Left kidney (tissue), 8 donors: ENCODE results near the gene PFN1. TPM values are rescaled to one million over a fixed set of nuclear protein-coding genes. Genes with fewer than 3 reads are reported as not detected.

Source experiments
- DNase-seq: peaks from one replicate; pipeline ENCODE4 v3.0.0-alpha.2; 2013
- long read RNA-seq, 8 donors: transcript quantifications; one replicate each; lab custom pipeline, GENCODE V29; 2026
- polyA plus RNA-seq: library from polyadenylated mRNA; unstranded; fragments of 120-200 nt; gene quantifications from one replicate; pipeline ENCODE4 v1.2.1, GENCODE V29; 2013; ENCODE audit not compliant: insufficient read length

The PFN1 gene
- 323 TPM for polyA plus RNA-seq
- long read RNA-seq, donor 1, transcript PFN1-203 (2 exons, 1,173 nt) = minor isoform, 136 of 766 reads
- long read RNA-seq, donor 1, transcript PFN1-201 (3 exons, 1,291 nt) = major isoform, 586 of 766 reads
- long read RNA-seq, donor 1, partial matches to known transcripts = 16 of 766 reads
- long read RNA-seq, donor 1, other reads (novel, unspliced or antisense) = 28 of 766 reads
- long read RNA-seq, donor 2, transcript PFN1-201 (3 exons, 1,291 nt) = major isoform, 454 of 598 reads
- long read RNA-seq, donor 2, transcript PFN1-203 (2 exons, 1,173 nt) = minor isoform, 70 of 598 reads
- long read RNA-seq, donor 2, partial matches to known transcripts = 65 of 598 reads
- long read RNA-seq, donor 2, other reads (novel, unspliced or antisense) = 9 of 598 reads
- long read RNA-seq, donor 3, transcript PFN1-201 (3 exons, 1,291 nt) = major isoform, 349 of 422 reads
- long read RNA-seq, donor 3, transcript PFN1-203 (2 exons, 1,173 nt) = minor isoform, 55 of 422 reads
- long read RNA-seq, donor 3, partial matches to known transcripts = 8 of 422 reads
- long read RNA-seq, donor 3, other reads (novel, unspliced or antisense) = 10 of 422 reads
- long read RNA-seq, donor 4, transcript PFN1-203 (2 exons, 1,173 nt) = minor isoform, 22 of 89 reads
- long read RNA-seq, donor 4, transcript PFN1-201 (3 exons, 1,291 nt) = major isoform, 67 of 89 reads
- long read RNA-seq, donor 4, partial matches to known transcripts = 0 of 89 reads
- long read RNA-seq, donor 4, other reads (novel, unspliced or antisense) = 0 of 89 reads
- long read RNA-seq, donor 5, transcript PFN1-201 (3 exons, 1,291 nt) = major isoform, 716 of 840 reads
- long read RNA-seq, donor 5, transcript PFN1-203 (2 exons, 1,173 nt) = minor isoform, 102 of 840 reads
- long read RNA-seq, donor 5, partial matches to known transcripts = 7 of 840 reads
- long read RNA-seq, donor 5, other reads (novel, unspliced or antisense) = 15 of 840 reads
- long read RNA-seq, donor 6, transcript PFN1-203 (2 exons, 1,173 nt) = minor isoform, 122 of 761 reads
- long read RNA-seq, donor 6, transcript PFN1-201 (3 exons, 1,291 nt) = major isoform, 609 of 761 reads
- long read RNA-seq, donor 6, partial matches to known transcripts = 12 of 761 reads
- long read RNA-seq, donor 6, other reads (novel, unspliced or antisense) = 18 of 761 reads
- long read RNA-seq, donor 7, transcript PFN1-201 (3 exons, 1,291 nt) = major isoform, 623 of 753 reads
- long read RNA-seq, donor 7, transcript PFN1-203 (2 exons, 1,173 nt) = minor isoform, 96 of 753 reads
- long read RNA-seq, donor 7, partial matches to known transcripts = 12 of 753 reads
- long read RNA-seq, donor 7, other reads (novel, unspliced or antisense) = 22 of 753 reads
- long read RNA-seq, donor 8, transcript PFN1-201 (3 exons, 1,291 nt) = major isoform, 198 of 250 reads
- long read RNA-seq, donor 8, transcript PFN1-203 (2 exons, 1,173 nt) = minor isoform, 28 of 250 reads
- long read RNA-seq, donor 8, partial matches to known transcripts = 18 of 250 reads
- long read RNA-seq, donor 8, other reads (novel, unspliced or antisense) = 6 of 250 reads

GRCh38 chr17:4948166-4948930 lies at the start of gene PFN1:
Gene PFN1, minus strand, starts transcription at chr17:4948530. Its CDS starts 136 bp downstream, at chr17:4948394.
- peak; percentile 88 for DNase-seq

GRCh38 chr17:4997302-4998026 lies 49.1 kb upstream of the PFN1 start, which contains the start of the genes INCA1 and KIF1C:
Gene INCA1, minus strand, starts transcription at chr17:4997522. Its CDS starts 3,085 bp downstream, at chr17:4994437.
Gene KIF1C, plus strand, starts transcription at chr17:4997950. Its CDS starts 2,297 bp downstream, at chr17:5000247.
- peak; percentile 90 for DNase-seq

- DNase-seq = no peak
These were observed 45.8 kb upstream of the PFN1 start for GRCh38 chr17:4994081-4994595.

- DNase-seq = no peak
These were observed 39.6 kb upstream of the PFN1 start for GRCh38 chr17:4987767-4988567.

GRCh38 chr17:4986951-4987766 lies 38.8 kb upstream of the PFN1 start, which contains the start of gene CAMTA2:
Gene CAMTA2, minus strand, starts transcription at chr17:4987675. Its CDS starts 1,453 bp downstream, at chr17:4986222.
- peak; percentile 80 for DNase-seq

- DNase-seq = no peak
These were observed 38.1 kb upstream of the PFN1 start for GRCh38 chr17:4986403-4986802.

- DNase-seq = no peak
These were observed 34.0 kb upstream of the PFN1 start for GRCh38 chr17:4982305-4982704.

- peak; percentile 77 for DNase-seq
These were observed 32.4 kb upstream of the PFN1 start for GRCh38 chr17:4980644-4981216.

- DNase-seq = no peak
These were observed 30.4 kb upstream of the PFN1 start for GRCh38 chr17:4978726-4979125.

- no peak for DNase-seq
These were observed 25.9 kb upstream of the PFN1 start for GRCh38 chr17:4974115-4974670.

- DNase-seq = no peak
These were observed 25.2 kb upstream of the PFN1 start for GRCh38 chr17:4973256-4974114.

- DNase-seq = no peak
These were observed 24.4 kb upstream of the PFN1 start for GRCh38 chr17:4972752-4973151.

GRCh38 chr17:4972322-4972721 lies 24.0 kb upstream of the PFN1 start:
- DNase-seq = no peak

- no peak for DNase-seq
These were observed 23.5 kb upstream of the PFN1 start for GRCh38 chr17:4971826-4972225.

- no peak for DNase-seq
These were observed 21.9 kb upstream of the PFN1 start for GRCh38 chr17:4970273-4970672.
